Stimulated activated CD4-positive, alpha-beta T cell treated with anti-CD3 and anti-CD28 coated beads, Interleukin-12 subunit alpha, Interleukin-12 subunit beta, amount 100 ng/mL, for 48 hours (primary cell): Measurements from ENCODE around the gene NOS1AP.

Experiments used
- DNase-seq, 3 donors: peaks; one replicate each; pipeline ENCODE4 v3.0.0-alpha.2; 2020; ENCODE audit warnings: low read depth in 2 of 3, low spot score in 1 of 3

Gene NOS1AP

DNA sequence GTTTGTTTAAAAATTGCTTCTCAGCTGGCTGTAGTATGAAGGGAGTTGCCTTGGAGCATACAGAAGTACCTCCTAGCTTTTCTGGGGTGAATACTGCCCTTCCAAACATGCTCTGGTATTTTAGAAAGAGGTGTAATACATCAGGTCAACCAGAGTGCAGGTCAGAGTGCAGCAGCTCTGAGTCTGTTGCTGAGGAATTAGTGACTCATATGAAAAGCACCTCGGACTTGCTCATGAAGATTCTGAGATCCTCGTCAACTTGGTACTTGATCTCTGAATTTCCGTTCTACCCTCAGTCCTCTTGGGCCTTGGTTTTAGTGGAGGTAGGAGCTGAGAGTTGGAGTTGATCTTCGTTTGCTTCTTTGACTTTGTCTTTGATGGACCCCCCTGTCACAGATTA, 67.3 kb downstream of the NOS1AP start:
- no peak for DNase-seq

DNA sequence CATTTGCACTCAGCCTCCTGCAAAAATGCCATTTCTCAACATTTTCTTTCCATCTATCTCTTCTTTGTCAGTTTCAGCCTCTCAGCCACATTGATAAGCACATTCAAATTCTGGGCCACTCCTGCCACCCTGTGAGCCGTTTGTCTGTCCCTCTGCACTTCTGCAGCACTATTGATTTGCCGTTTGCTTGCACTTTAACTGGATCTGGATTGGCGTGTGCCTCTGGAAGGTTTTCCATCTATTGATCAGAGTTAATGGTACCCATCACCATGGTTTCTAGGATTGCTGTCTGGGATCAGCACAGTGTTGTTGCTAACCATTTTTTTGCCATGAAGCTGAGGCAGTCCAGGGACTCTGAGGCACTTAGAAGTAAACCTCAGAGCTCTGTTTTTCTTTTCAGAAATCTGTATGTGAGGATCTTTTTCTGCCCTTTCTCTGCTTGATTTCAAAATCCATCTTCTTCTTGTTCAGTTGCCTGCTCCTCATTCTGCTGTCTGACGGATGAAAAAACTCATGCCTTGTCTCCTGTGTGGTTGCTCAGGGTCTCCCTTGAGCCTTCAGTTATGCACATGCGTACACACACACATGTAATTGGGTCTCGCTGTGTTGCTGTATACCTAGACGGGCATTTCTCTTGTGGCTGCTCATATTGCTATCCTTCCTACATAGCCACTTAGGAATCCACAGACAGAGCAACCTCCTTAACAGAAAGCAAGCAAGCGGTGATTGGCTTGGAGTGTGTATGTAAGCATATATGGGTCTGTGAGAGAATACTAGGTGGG, 67.9 kb downstream of the NOS1AP start:
- DNase-seq, result no peak

DNA sequence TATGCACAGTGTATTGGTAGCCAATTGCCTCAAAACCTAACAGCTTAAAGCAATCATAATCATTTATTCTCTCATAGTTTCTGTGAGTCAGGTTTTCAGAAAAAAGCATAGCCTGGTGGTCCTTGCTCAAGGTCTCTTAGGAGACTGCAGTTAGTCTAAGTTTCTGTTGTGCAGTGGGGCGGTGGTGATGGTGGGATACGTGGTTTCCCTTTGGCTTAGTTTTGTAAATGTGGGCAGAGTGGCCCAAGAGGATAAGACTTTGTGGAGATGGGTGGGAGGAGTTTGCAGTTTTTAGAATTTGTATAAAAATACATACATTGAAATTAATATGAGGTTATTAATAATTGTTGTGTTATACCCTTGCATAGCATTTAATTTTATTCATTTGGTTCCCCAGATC, 68.6 kb downstream of the NOS1AP start:
- no peak for DNase-seq

DNA sequence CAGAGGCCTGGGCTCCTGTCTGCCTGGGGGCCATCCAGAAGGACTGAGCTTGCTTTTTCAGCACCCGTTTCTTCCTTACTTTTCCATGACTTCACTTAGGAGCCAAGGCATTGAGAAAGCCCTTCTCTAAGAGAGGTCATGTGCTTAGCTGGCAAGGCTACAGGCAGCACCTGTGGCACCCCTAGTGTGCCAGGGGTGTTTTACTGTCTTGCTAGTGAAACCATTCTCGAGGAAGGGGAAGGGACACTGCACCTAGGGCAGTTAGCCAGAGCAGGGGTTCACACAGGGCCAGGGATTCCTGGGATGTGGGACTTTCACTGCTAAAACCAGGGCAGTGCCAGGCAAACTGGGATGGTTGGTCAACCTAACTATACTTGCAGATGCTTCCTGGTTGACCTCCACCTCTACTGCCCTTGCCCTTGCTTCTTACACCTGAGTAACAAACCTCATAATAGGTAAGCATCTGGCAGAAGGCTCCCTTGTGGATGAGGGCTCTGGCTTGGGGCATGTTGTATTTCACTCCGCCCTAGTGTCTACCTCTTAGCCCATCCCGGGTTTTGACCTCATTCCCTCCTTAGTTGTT, 69.2 kb downstream of the NOS1AP start:
- no peak for DNase-seq

DNA sequence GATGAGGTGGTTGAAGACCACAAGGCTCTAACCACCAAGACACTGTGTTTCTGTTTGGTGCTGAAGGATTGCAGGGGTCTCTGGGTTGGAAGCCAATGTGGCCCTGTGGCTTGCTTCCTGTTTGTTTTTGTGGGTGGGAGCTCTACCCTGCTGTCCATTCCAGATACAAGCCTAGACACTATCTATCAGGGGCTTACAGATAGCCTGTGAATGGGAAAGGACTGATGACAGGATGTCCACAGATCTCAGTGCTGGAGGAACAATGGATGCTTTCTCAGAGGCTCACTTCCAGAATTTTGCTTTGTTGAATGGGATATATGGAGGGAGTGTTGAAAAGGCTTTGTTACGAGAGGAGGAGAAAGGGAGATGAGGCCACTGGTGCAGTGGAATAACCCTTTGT, 69.7 kb downstream of the NOS1AP start:
- DNase-seq, result no peak

DNA sequence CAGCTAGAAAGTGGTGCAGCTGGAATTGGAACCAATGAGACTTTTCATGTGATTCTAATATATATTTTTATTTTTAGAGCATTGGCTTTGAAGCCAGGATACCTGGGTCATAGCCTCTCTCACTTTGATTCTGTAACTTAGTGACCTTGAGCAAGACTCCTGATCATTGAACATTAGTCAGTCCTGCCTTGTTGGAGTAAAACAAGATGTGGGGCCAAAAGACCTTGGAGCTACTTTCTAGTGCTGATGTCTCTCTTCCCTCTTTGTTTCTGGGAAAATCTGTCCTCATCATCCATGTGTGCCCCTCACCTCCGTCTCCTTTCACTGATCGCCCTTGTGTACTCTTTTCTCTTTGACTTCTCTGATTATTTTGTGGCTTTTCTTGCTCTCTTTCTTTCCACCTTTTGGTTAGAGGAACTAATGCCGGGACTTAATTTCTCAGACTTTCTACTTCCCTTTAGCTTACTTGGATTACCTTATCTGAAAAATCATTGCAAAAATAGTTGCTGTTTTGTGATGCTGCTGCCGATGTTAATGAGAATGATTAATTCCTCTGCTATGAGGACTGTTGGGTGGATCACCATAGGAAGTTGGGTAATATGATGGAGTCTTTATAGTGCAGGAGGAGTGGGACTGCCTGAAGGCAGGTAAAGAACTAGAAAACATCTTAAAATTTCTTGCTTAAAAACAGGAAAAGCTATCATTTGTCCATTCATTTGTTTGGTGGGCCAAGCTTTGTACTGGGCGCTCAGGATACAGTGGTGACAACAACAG, 72.0 kb downstream of the NOS1AP start:
- no peak for DNase-seq

DNA sequence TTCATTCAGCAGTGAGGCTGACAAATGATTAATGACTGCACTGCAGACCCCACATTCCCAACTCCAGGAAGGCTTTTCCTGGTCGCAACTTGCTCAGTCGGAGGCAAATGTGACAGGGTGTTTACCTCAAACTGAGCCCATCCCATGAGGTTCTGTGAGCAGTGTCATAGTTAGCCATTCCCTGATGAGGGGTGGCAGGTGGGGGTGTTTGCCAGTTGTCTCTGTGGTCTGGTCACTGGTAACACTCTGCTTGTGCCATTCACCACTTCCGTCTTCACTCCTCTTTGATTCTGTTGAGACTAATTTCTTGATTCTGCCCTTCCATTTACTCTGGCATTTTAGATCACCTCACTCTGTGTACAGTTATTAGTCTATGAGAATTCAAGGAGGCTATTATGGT, 73.5 kb downstream of the NOS1AP start:
- DNase-seq, result no peak

DNA sequence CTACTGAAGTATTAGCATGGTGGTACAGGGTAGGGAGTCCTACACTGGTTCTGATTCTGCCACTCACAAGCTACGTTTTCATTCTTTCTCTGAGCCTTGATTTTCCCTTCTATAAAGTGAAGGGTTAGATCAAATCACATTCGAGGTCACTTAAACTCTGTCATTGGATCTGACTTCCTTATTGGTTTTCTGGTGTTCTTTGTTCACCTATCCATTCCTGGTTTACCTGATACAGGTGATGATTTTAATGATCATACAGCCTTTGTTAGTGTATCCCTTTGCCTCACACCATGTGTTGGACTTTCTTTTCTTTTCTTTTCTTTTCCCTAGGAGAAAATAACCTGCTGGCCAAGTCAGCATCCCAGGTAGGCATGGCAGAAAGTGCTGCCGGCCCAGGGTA, 74.8 kb downstream of the NOS1AP start:
- DNase-seq, result no peak

DNA sequence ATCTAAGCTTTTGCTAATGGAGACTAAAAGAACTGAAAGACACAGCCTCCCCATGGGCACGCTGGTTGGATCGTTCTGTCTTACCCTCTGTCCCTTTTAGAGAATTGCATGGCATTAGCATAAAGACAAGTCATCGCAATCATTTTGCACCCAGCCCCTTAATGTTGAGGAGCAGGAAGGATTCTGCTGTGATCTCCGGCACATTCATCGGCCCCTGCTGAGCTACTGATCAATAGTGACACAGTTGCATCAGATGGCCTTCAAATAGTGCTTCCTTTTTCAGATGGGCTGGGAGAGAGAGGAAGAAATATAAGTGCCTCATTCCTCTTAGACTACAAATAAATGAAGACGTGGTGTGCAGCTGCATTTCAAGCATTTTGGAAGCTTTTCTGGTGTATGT, 75.4 kb downstream of the NOS1AP start:
- DNase-seq, result no peak

DNA sequence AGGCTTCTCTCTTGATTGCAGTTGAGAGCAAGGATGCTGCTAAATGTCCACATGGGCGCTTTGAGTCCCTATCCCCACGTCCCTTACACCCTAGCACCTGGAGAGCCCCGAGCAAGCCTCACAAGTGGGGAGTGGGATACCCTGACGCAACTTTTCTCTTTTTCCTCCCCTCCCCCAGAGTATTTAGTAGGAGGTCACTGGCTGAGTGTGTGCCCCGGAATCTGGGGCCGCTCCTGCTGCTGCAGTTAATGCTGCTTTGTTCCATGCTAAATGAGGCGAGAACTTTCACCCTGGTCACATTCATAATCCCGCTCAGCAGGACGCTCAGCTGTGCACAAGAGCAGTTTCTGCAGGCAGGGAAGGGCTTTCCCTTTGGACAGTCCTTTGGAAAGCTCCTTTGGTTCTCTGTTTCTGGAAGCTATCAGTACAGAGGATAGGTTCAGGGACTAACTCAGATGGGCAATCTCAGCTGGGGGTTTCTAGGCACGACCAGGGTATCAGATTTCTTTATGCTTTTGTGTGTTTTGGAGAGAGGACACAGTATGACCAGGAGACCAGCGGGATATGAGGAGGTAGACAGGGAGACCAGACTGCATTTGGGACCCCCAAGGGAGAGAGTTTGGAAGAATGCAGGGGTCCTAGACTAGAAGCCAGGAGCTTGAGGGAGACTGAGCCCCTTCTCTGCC, 75.9 kb downstream of the NOS1AP start:
- DNase-seq, result no peak

DNA sequence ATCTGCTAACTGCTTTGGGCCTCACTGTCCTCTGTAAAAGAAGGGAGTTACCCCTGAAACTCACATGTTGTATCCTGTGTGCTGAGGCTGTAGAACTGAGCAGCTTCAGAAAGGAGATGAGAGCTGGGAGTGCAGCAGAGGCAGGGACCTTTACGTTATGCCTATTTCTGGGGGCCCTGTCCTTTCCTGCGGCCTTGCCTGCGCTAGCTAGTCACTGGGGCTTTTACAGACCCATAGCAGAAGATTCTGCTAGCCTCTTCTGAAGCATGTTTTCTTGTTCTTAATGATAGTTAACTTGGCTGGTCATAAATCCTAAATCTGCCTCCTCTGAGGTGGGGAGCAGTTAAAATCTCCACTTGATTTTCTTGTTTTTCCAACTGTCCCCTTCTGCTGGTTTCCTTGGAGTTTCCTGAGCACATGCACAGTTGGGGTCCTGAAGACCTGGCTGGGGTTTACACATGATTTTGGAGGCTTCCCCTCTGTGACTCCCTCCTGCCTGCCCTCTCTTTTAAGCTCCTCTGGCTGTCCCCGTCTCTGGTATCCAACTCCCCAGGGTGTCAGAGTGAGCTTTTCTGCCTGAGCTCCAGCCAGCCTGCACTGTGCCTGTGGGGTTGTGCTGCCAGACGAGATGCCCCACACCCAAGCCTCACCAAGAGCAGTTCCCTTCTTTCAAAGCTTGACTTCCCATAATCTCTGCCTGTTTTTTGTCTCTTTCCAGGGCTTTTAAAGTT, 76.6 kb downstream of the NOS1AP start:
- DNase-seq, result no peak

DNA sequence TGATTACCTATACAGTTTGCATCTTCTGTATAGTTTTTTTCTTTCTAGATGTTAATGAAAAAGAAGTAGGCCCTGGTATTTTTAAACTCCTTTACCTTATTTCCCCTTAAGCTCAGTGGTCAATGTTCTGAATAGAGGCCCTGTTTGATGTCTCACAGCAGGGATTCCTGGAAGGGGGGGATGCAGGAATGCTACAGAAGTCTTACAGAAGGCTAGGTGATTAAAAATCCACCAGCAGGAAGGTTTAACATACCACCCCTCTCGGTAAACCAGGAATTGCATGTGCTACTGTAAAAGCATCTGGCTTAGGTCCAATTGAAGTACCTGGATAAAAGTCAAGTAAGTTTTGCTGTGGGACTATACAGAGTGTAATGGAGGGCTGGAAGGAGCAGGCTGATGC, 78.3 kb downstream of the NOS1AP start:
- no peak for DNase-seq

DNA sequence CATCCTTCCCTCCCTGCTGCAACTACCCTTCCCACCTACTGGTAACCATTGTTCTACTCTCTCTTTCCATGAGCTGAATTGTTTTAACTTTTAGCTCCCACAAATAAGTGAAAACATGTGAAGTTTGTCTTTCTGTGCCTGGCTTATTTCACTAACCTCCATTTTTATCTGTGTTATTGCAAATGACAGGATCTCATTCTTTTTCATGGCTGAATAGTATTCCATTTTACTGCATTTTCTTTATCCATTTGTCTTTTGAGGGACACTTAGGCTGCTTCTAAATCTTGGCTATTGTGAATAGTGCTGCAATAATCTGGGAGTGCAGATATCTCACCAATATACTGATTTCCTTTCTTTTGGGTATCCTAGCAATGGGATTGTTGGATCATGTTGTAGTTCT, 80.6 kb downstream of the NOS1AP start:
- no peak for DNase-seq

DNA sequence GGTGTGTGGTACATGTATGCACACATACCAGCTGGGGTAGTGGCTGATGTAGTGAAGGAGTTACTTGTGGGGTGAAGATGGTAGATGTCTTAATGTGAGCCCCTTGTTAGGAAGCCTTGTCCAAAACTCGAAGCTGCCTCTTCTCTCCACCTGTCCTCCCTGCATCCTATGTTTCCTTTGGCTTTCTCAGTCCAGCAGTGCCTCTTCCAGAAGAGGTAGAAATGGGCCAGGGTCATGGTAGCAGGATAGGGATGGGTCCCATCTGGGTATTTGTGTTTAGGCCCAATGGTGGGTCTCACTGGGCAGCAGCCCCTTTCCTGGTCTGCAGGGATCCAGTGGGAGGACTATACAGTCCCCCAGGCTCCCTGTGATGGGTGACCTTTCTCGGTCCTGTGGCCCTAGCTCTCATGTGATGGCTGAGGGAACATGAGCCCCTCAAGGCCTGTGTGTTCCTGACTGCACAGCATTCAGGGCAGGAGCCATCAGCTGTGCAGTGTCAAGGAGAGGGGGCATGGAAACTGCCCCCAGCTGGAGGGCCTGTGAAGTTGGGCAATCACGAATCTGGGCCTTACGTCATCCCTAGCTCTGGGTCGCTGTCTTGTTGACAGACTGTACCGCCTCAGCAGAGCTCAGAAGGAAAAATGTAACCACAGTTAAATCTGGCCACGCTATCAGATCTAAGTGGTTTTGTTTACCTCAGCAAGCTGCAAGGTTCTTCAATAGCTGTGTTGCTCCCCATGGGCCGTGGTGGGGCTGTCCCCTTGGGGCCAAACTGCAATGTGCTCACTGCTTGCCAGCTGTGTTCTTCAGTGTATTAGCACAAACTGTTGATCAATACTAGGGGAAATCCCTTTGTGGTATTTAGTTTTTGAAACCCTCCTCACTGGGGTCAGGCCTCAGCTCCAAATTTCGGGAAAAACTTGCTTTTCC, 82.7 kb downstream of the NOS1AP start:
- no peak for DNase-seq

DNA sequence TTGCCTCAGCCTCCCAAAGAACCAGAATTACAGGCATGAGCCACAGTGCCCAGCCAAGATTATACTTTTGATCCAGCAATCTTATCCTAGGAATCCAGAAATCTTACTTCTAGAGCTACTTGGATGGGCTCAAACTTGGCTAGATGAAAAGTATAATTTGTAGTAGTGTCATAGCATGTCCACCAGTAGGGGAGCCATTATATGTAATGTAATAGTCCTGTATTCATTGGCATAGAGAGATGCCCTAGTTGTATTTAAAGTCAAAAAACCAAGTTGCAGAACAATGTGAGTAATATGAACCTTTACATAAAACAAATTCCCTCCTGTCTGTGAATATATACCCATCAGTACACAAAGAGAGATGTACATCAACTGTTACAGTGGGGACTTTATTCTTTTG, 83.9 kb downstream of the NOS1AP start:
- DNase-seq, result no peak

DNA sequence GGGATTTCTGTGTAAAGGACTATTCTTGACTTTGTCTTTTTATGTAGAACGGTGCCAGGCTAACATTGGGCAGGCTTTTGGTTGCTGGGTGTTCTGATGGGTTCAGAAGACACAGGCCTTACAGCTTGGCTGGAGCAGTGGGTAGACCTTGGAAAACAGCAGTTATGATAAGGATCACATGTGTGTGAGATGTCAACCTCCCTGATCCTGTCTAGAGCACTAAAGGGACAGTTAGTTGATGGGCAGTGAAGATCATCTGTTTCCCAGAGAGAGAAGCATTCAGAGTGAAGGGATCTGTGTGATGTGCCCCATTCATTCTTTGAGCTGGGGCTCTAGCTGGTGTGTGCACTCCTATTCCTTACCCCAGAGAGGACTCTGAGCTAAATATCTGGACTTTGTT, 88.0 kb downstream of the NOS1AP start:
- no peak for DNase-seq

DNA sequence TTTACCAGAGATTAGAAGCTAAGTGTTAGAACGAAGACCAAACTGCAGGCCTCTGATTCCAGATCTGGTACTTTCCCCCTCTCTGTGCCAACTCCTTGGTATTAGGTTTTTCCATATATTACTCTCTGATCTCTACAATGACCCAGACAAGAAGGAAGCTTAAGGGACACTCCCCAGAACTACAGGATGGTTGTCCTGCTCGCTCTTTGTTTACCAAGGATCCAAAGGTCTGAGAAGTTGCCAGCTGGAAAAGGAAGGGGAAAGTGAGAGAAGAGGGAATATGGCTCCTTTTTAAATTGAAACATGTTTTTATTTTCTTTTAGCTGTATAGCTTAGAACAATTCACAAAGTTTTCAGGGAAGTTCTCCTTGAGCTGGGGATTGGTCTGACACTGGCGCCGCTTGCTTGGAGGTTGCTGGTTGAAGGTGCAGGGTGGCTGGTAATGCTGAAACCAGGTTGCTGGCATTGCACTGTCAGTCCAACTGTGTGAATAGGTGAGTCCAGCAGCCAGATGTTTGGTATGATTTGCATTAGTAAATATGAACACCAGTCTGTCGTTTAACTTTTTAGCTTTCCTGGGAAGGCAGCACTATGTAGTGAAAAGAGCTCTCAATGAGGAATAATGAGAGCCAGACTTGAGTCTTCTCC, 89.3 kb downstream of the NOS1AP start:
- no peak for DNase-seq

DNA sequence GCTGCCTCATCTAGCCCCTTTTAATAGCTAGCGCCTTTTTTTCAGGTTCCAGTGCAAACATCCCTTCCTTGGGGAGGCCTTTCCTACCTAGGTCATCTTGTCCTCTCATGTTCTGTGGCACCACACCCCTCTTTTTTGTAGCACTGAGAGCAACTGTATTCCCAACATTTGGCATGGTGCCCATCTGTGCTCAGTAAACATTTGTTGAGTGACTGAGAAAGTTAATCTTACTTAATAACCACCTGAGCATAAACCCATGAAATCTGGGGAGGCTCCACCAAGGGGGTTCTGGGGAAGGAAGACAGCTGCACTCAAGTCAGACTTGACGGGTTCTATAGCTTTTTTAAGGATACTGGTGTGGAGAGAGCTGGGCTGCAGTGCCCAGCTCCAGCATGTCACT, 90.0 kb downstream of the NOS1AP start:
- DNase-seq, result no peak

DNA sequence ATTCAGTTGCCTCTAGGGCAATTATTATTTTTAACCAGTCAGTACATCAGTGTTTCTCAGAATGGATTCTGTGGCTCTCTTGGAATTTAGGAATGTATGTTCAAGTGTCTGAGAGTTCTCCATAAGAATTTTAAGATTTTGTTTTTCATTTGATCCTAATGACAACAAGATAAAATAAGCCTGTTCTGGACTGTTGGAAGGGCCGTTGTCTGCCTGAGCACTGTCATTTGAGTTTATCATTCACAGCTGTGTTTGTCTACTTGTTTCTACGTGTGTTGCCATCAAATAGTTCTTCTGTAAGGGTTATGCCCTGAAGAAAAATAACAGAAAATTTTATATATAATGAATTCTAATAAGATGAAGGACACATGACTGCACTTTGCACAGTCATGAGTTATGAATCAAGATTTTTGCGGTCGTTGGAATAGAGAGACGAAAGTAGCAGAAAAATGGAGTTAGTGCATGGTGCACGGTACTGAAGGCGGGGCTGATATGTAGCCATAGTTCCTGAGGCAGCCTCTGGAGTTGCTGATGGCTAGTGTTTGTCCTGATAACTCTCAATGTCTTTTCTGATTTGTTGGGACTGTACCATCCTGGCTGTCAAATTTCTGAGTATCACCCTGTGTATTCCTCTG, 92.5 kb downstream of the NOS1AP start:
- no peak for DNase-seq
